Posterior vena cava (tissue), 2 donors: ENCODE measurements around the gene VCPKMT. TPM values are rescaled to one million over a fixed set of nuclear protein-coding genes. Genes with fewer than 3 reads are reported as not detected.
"Not testable (repeated sequence)": the region's sequence is repeated elsewhere in the genome, so short reads cannot be mapped to it uniquely, and the experiment has no call there.

Experiments used
- DNase-seq: peaks from one replicate; pipeline ENCODE4 v3.0.0-alpha.2; 2020; ENCODE audit warnings: low spot score
- intact Hi-C, 2 donors: fragments of 100-400 bp; cut with DNase I; formaldehyde crosslinking; loops; one replicate each; pipeline versions ENCODE4 v1.14.1 to v1.14.2; 2022 to 2023
- total RNA-seq, 2 donors: library from RNA; stranded (reverse); fragmentation: NEBNext Ultra II Directional; extraction: Animal tissue kit (Norgen Biotek cat#: 25700); gene quantifications; one replicate each; pipeline ENCODE4 v1.2.1, GENCODE V29; 2021
- donor health status: DM: yes; HTN: yes; CAD: no.
- donor health status: DM: yes; HTN: yes; CAD: no.

The VCPKMT gene
- total RNA-seq, 2 donors from 2014 or later, result 5.8 to 6.2 TPM

- no peak for DNase-seq
- intact Hi-C loops, result no loop called here
These were observed 20.5 kb downstream of the VCPKMT start for GRCh38 chr14:50095895-50096294.

DNA sequence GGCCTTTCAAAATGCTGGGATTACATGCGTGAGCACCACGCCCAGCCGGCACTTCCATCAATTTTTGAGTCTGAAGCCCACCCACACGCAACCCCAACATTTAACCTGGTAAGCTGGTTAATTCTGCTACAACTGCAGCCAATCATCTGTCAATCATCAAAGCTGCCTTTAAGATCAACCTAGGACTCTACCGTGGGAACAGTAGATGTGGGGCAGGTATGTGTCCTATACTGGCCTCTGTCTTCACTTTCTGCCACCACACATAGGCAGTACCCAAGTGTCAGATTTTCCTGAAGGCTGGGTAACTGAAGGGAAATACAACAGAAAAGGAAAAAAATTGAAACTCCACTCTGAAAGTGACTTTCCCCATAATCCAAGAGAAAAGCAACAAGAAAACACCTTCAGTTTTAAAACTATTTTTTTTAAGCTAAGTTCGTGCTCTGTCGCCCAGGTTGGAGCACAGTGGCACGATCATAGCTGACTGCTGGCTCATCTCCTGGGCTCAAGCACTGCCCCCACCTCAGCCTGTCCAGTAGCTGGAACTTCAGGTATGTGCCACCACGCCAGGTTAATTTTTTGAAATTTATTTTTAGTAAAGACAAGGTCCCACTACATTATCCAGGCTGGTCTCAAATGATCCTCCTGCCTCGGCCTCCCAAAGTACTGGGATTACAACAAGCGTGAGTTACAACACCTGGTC lies 22.2 kb downstream of the VCPKMT start:
- intact Hi-C loops, result no loop called here
- no peak for DNase-seq

DNA sequence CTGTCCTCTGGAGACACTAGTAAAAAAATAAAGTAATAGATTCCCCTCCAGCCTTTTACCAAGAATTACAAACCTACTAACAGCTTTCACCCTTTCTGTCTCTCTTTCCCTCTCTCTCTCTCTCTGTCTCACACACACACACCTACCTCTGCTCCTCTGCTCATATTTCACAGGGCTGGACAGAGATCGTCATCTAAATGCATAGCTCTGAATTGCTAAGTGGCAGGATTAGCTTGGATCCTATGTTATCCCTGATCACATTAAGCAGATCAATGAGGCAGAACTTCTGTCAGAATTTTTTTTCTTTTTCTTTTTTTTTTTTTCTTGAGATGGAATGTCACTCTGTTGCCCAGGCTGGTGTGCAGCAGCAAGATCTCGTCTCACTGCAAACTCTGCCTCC lies 22.9 kb downstream of the VCPKMT start:
- DNase-seq, result no peak
- intact Hi-C loops, result no loop called here

- intact Hi-C loops, result no loop called here
These were observed 24.3 kb downstream of the VCPKMT start for GRCh38 chr14:50092006-50092555.

GRCh38 chr14:50091240-50091913 lies 25.0 kb downstream of the VCPKMT start:
- intact Hi-C loops, result no loop called here
- DNase-seq, result no peak

More at GRCh38 chr14:50092006-50092555, 24.3 kb downstream of the VCPKMT start:
- no peak for DNase-seq

- DNase-seq, result no peak
- intact Hi-C loops, result loop anchor here in 1 of 2 donors (10.0 kb wide), 1 partner anchor 204 kb away; no protein-coding TSS in a partner anchor
These were observed 27.2 kb downstream of the VCPKMT start for GRCh38 chr14:50089208-50089607.

- intact Hi-C loops, result loop anchor here in 1 of 2 donors (10.0 kb wide), 1 partner anchor 204 kb away; no protein-coding TSS in a partner anchor
- no peak for DNase-seq
These were observed 27.6 kb downstream of the VCPKMT start for GRCh38 chr14:50088731-50089130.

- DNase-seq, result no peak
- intact Hi-C loops, result loop anchor here in 1 of 2 donors (10.0 kb wide), 1 partner anchor 203 kb away; no protein-coding TSS in a partner anchor
These were observed 28.3 kb downstream of the VCPKMT start for GRCh38 chr14:50088117-50088515.

- DNase-seq, result no peak
- intact Hi-C loops, result loop anchor here in 1 of 2 donors (10.0 kb wide), 1 partner anchor 203 kb away; no protein-coding TSS in a partner anchor
These were observed 28.8 kb downstream of the VCPKMT start for GRCh38 chr14:50087341-50088116.

GRCh38 chr14:50086321-50086711 lies 30.1 kb downstream of the VCPKMT start:
- no peak for DNase-seq
- intact Hi-C loops, result loop anchor here in 1 of 2 donors (10.0 kb wide), 1 partner anchor 202 kb away; no protein-coding TSS in a partner anchor

GRCh38 chr14:50085570-50086320 lies 30.6 kb downstream of the VCPKMT start:
- no peak for DNase-seq

DNA sequence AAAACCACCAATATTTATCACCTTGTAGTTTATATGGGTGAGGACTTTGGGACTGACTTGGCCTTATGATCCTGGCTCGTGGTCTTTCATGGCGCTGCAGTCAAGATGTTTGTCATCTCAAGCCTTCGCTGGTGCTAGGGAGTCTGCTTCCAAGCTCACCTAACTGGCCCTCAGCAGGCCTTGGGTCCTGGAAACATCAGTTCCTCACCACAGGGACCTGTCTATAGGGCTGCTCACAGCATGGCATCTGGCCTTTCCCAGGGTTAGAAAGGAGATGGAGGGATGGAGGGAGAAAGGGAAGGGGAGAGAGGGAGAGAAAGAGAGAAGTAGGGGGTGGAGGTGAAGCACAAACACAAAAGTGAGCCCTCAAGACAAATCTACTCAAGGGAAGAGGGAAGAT lies 31.7 kb downstream of the VCPKMT start:
- no peak for DNase-seq
- intact Hi-C loops, result loop anchor here in 1 of 2 donors (10.0 kb wide), 1 partner anchor 200 kb away; no protein-coding TSS in a partner anchor

More at GRCh38 chr14:50085570-50086320, 30.6 kb downstream of the VCPKMT start:
- intact Hi-C loops, result loop anchor here in 1 of 2 donors (10.0 kb wide), 1 partner anchor 201 kb away; no protein-coding TSS in a partner anchor

DNA sequence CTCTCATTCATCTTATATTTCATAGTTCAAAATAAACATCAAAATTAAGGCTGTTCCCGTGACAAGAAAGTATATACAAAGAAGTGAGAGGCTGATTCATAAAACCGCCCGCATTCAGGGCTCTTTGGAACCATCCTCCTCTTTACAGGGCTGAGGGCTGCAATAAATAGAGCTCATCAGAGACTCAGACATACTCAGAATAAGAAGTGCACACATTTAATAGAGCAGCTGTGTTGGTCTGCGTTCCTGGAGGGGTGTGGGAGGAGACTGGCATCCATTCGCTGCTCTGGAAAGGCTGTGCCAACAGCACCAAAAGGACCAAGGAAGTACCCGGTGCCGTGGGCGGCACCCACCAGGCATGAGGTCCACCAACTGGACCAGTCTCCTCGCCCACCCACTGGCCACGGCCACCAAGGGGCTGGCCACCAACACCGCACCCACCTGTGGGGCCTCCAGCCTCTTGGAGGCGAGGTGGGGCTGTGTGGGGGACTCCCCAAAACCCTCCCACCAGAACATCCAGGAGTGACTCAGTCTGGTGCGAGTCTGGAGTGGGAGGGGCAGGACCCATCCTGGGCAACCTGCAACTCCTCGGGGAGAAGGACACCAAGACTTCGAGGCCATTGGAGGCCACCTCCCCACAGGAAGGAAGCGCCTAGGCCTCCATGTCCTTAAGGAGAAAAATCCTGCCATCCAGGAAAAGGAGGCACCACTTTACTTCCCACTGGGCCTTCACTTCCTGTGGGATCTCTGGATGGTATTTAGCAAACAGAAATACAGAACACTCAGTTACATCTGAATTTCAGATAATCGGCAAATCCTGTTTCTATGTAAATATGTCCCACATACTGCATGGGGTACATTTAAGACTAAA lies 32.7 kb downstream of the VCPKMT start:
- intact Hi-C loops, result loop anchor here in 1 of 2 donors (10.0 kb wide), 1 partner anchor 199 kb away; no protein-coding TSS in a partner anchor
- DNase-seq, result no peak

- DNase-seq, result no peak
- intact Hi-C loops, result loop anchor here in 1 of 2 donors (10.0 kb wide), 1 partner anchor 198 kb away; no protein-coding TSS in a partner anchor
These were observed 33.4 kb downstream of the VCPKMT start for GRCh38 chr14:50082784-50083466.

GRCh38 chr14:50082308-50082742 lies 34.0 kb downstream of the VCPKMT start:
- no peak for DNase-seq
- intact Hi-C loops, result loop anchor here in 1 of 2 donors (10.0 kb wide), 1 partner anchor 198 kb away; no protein-coding TSS in a partner anchor

- intact Hi-C loops, DNase-seq: not testable (repeated sequence)
These were observed 37.3 kb downstream of the VCPKMT start for GRCh38 chr14:50079103-50079502.

DNA sequence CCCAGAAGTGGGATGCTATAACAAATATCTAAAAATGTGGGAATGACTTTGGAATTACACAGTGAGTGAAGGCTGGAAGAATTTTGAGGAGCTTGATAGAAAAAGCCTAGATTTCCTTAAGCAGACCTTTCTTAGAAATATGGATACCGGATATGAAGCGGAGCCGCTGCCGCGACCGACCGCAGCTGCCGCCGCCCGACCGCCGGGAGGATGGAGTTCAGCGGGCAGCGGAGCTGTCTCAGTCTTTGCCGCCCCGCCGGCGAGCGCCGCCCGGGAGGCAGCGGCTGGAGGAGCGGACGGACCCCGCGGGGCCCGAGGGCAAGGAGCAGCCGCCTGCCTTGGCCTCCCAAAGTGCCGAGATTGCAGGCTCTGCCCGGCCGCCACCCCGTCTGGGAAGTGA lies 42.7 kb downstream of the VCPKMT start:
- intact Hi-C loops, DNase-seq: not testable (repeated sequence)
